ENCODE data around the gene CEBPE.

Gene CEBPE

DNA sequence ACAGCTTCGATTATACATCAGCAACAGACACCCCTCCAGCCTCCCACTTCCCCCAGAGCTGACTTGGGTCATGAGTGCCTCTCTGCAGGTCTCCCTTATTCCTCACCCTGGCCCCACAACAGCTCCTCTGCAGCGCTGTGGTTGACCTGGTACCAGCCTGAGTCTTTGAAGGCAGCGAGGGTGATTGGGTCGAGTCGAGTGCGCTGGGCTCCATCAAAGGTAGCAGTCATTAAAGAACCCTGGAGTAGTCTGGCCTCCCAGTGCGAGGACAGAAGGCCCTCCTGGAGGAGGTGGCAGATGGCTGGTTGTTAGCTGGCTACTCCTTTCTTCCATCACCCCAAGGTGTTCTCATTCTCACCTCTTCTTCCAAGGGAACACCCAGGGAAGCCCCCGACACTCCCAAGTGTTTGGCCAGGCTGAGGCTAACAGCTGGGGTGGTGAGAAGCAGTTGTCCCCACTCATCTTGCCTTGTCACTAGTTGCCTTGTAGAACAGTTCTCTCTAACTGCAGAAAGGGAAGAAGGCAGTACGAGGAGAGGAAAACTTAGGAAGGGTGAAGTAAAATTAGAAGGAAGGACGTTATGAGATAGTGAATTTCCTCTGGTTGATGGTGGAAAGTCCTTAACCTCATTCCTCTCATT is 16.9 kb downstream of the CEBPE start:
- DNase-seq (ENCODE audit: low read depth): no peak

DNA sequence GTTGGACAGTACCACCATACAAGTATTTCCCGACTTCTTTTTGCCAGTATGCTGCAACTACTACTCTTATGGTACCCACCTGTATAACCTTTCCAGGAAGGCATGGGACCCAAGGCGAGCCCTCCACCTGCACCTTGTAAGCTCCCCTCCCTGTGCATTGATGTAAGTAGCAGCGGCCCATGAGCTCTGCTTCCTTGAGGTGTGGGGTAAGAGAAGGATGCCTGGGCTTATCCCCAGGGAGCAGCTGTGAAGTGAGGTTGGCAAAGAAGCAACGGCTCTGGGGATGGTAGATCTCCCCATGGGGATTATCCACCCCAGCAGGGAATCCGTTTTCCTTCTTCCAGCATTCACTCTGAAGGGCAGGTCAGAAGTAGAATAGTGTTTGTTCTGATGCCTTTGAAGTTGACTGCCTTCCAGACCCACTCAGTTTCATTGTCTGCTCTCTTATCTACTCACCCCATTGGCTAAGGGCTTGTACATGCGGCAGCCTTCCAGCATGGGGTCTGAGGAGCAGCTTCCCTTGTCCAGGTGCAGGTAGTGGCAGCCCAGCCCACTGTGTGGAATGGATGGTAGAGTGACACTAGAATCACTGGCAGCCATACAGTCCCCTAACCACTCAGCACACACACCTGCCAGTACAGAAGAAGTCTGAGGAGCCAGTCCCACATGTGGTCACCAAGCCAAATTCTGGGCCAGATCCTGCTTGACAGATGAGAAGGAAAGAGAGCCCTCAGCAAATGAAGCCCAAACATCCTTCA is 17.7 kb downstream of the CEBPE start:
- no peak for DNase-seq (ENCODE audit: low read depth)

DNA sequence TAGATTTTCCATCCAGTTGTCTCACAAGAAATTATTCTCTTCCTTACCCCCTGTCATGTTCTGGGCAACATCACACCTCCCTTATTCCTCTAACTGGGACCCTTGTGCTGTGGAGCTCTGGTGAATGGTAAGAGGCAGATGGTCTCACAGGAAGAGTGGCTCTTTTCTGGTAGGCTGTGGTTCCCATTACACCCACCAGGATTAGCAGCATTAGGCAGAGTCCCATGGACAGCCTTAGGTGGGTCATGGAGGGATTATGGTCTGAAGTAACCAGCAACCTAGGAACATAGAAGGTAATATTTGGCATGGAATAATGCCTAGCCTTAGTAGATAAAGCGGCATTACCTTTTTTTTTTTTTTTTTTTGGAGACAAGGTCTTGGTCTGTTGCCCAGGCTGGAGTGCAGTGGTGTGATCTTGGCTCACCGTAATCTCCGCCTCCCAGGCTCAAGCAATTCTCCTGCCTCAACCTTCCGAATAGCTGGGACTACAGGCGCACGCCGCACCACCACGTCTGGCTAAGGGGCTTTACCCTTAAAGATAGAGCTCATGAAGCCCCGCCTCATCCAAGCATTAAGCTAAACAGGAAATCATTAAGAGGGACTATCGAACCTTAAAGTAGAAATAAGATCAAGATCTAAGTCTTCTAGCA is 19.7 kb downstream of the CEBPE start:
- DNase-seq (ENCODE audit: low read depth): no peak

DNA sequence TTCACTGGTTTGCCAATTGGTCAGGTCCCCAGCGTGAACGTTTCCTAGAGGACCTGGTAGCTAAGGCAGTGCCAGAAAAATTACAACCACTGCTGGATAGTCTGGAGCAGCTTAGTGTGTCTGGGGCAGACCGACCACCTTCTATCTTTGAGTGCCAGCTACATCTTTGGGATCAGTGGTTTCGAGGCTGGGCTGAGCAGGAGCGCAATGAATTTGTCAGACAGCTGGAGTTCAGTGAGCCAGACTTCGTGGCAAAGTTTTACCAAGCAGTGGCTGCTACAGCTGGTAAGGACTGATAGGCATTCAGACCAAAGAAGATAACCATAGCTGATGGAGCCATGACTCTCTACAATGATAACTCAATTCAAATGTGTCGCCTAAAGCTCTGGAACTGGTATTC is 21.3 kb downstream of the CEBPE start:
- no peak for DNase-seq (ENCODE audit: low read depth)

DNA sequence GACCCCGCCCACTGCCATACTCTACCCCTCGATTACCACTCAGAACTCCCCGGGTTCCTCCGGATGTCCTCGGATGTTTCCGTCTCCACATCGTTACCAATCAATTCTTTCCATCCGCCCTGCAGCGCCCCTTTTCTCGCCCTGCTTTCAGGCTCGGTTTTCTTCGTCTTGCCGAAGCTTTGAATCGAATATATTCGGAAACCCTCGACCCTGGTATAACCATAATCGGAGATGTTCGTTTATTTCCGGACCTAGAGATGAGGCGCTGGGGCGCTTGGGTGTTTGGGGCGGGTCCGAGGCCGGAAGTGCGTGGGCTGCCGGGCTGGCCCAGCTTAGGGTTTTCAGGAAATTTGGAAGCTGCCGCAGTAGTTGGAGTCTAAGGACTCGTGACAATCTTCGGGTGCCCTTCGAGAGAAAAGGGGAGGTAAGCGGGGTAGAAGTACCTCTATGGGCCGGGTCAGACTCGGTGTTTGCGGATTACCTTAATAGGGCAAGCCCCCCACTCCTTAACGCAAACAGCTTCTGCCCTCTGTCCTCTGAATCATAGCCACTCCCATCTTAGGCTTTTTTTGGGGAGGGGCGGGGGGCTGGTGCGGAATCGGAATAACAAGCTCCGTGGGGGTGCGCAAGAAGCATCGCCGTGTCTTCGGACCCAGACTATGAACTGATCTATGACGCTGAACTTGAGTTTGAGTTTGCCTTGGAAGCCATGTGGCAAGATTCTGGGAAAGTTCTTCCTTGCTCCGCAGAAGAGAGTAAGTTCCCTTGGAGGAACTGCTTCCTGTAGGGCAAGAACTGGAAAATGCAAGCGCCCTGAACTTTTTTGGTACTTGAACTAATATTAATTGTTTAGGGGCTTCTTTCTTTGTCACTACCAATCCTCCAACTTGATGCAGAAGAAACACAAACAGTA is 23.6 kb downstream of the CEBPE start, which contains the start of gene C14orf119:
TSS of gene C14orf119 (plus strand) at position 310 of the 913 bp plus-strand sequence. CDS start 2,154 bp downstream, outside the sequence.
- DNase-seq (ENCODE audit: low read depth): no peak

DNA sequence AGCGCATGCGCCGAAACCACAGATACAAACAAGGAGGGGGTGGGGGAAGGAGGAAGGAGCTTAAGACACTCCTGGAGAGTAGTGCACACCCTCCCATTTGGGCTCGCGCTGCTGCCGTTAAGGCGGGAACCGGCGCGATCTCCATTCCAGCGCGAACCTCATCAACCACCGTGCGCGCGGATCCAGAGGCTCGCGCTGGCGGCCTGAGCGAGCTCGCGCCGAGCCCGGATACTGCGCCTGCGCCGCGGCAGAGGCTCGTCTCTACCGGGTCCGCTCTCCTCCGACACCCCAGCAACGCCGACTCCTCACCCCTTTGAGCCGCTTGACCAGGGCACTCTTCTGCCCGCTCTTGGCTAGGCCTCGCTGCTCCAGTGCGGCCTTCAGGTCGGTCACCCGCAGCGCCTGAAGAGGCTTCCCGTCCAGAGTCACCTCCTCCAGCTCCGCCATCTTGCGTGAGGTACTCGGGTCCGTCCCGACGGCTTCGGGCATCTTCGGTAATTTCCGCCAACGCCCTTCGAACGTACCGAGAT is 24.3 kb downstream of the CEBPE start, which contains the start of gene ACIN1:
TSS of gene ACIN1 (minus strand) at position 471 of the 530 bp plus-strand sequence. CDS start at position 447, 24 bp downstream.
- peak; percentile 97 for DNase-seq (ENCODE audit: low read depth)

DNA sequence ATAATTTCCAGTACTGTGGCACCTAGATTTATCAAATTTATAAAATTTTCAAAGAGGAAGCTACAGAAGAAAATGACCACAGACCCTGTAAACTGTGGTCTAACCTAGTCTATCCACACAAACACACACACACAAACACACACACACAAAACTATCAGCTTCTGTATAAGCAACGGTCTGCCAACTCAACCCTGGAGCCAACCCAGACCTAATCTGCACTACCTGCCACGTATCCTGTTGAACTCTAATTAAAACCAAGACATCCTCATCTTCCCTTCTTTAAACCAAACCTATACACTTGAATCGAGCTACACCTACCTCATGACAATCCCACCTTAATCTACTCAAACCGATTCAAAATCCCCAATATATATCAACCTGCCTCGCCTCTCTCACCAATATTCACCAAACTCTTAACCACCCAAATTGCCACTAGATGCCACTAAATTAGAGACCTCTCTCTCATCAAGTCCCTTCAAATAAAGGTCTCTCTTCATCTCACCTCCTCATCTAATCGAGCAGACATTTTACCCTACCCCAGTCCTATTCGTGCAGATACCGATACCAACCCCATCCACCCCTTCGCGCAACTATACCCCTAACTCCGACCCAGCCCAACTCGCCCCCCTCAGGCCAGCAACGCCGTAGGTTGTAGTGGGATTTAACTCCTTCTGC is 24.9 kb downstream of the CEBPE start:
- no peak for DNase-seq (ENCODE audit: low read depth)

DNA sequence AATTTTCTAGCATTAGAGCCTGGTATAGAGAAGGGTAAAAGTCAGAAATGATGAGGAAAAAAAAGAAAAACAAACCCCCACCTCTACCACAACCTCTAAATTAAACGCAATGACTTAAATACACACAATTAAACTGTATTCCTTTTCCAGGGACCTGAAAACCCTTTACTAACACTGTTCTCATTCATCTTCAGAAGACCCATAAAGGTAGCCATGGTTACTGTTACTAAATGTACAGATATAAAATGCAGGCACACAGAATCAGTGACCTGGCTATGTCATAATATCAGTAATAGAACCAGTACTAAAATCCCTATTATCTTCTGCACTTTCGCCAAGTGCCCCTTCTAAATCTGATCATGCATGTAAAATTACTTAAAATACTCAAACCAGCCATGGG is 25.5 kb downstream of the CEBPE start:
- DNase-seq (ENCODE audit: low read depth): no peak

DNA sequence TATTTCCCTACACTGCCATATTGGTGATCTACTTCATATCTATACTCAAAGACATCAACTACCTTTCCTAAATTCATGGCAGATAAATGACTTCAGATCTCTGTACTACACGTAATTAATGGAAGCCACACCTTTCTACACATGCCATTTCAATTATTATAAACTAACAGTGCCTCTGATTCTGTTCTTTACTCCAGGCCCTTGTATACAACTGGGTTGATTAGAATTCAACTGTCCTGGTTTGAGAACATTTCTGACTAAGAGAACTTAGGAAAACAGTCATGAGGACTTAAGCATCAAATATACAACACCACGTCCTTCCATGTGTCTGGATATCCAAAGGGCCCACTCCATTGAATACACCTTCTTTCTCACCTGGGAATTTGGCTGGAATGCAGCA is 26.0 kb downstream of the CEBPE start:
- no peak for DNase-seq (ENCODE audit: low read depth)

DNA sequence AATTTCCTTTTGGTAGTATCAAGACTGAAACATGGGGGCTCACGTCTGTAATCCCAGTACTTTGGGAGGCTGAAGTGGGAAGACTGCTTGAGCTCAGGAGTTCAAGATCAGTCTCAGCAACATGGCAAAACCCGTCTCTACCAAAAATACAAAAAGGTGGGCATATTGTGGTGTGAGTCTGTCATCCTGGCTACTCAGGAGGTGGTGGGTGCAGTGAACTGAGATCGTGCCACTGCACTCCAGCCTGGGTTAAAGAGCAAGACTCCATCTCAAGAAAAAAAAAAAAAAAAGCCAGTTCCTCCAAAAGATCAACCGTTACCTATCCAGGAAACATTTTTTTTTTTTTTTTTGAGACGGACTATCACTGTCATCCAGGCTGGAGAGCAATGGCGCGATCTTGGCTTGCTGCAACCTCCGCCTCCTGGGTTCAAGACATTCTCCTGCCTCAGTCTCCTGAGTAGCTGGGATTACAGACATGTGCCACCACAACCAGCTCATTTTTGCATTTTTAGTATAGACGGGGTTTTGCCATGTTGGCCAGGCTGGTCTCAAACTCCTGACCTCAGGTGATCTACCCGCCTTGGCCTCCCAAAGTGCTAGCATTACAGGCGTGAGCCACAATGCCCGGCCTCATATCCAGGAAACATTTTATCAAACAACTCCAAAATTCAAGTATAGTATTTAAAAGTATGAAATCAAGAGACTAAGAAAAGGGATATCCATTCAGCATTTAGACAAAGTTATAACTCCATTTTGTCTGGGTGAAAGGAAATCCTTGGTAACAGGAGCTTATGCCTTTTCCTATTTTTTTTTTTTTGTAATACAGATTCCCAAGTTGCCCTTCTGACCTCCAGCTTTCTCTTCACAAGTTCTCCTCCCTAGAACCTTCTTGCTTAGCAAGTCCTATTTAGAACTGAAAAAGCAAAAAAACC is 27.5 kb downstream of the CEBPE start:
- DNase-seq (ENCODE audit: low read depth): no peak

DNA sequence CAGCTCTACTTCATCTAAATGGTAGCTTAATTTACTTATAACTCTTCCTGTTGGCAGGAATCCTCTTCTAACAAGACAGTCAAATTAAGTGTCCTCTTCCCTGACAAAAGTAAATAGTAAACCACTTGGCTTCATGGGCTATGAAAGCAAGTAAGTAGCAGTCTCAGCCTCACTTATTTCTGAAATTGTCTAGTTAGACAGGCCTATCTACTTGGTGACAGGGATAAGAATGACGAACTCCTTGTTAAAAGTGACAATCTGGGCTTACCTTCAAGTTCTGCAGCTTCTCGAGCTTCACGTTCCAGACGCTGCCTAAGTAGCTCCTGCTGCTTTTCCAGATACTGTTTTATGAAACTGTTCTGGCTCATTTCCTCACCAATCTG is 28.8 kb downstream of the CEBPE start:
- DNase-seq (ENCODE audit: low read depth): no peak

DNA sequence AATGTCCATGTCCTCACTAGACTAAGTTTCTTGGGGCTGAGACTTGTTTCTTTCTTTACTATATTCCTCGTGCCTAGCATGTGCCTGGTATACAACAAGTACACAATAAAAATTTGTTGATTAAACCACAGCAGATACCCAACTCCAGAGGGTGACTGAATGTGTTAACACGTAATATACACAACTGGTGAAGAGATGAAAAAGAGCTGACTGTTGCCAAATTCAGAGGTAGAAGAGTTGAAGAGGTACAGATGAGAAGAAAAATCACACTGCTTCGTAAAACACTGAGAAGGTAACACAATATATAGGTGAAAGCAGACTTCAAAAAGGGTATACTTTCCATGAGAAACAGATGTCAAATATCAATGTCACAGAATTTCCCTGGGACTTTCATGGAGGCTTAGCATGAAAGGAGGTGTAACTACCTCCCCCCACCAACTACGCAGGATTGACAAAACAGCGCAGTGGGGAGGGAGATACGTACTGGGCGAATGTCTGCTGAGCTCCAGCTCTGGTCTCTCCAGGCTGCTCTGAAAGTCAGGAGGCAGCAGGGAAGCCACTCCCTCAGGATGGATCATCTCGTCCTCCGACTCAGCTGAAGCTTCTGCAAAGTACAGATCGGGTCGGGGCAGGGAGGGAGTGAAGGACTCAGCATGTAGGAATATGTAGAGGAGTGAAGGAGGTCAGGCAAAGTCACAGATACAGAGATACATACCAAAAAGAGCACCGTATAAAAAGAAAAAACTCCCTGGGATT is 29.4 kb downstream of the CEBPE start:
- DNase-seq (ENCODE audit: low read depth): no peak

DNA sequence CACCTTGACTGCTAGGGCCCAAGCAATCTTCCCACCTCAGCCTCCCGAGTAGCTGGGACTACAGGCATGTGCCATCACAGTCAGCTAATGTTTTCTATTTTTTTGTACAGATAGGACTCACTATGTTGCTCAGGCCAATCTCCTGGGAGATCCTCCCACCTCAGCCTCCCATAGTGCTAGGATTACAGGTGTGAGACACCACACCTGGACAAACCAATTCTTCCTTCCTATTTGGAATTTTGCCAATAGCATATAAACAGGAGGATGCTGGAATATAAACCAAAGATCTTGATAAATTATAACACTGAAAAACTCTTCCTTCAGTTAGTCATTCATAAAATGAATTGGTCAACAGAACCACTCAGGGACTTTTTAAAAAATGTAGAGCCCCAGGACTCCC is 32.5 kb downstream of the CEBPE start:
- DNase-seq (ENCODE audit: low read depth): no peak

DNA sequence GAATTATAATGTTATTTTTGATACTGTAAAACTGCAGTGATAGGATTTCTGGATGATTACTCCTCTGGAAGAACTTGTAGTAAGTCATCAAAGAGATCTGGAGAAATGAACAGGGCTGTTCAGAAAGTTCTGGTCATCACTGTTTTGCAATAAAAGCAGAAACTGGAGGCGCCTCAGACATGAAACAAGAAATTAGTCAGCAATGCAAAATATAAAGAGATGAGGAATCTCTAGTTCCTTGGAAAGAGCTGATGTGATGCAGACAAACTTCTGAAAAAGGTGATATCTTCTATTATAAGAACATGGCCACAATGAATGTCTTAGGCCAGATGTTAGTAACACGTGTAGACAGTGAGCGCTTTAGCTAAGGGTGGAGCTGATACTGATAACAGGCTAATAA is 33.6 kb downstream of the CEBPE start:
- DNase-seq (ENCODE audit: low read depth): no peak

DNA sequence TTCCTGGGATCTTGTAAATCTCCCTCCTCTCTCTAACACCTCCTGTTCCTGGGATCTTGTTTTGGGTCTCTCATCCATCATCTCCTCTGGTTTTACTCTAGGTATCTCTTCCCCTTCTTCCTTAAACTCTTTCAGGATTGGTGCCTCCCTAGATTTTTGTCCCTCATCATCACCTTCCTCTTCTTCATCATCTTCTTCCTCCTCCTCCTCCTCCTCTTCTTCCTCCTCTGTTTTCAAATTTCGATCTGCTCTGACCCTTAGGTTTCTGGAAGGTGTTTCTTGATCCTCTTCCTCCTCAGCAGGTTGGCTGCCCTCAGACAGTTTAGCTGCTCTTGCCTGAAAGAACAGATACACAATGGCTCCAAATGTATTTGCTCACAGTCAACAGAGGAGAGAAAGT is 38.6 kb downstream of the CEBPE start:
- DNase-seq (ENCODE audit: low read depth): no peak

DNA sequence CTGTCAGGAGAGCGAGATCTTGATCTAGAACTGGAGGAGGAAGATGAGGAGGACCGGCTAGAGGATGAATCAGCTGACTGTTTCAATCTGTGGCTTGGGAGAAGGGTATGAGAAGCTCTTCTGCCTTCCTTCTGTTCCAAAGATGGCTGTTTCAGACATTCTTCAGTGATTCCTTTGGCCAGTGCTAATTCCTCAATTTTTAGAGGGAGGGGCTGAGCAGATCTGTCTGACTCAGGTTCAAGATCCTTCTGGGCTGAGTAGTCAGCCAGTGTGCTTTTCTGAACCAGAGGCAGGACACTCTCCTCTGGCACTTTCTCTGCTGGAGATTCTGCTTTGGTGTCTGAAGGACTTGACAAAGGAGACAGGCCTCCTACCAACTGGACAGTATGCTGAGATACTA is 39.3 kb downstream of the CEBPE start:
- DNase-seq (ENCODE audit: low read depth): no peak

DNA sequence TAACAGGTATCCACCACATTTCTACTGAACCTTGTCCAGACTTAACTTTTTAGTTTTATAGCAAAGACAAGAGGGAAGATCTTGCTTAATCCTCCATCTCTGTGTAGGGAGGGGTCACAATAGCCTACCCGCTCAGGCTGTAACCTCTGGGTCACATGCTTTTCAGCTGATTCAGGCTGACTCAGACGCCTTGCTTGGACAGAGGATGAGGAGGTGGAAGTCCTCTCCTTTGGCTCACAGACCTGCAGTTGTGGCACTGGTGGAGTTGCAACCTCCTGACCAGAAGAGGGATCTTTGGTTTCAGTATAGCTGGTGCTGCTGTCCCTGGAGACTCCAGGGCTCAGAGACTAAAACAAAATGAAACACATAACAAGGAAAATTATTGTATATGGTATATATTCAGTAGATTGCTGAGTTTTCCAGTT is 40.4 kb downstream of the CEBPE start:
- no peak for DNase-seq (ENCODE audit: low read depth)

DNA sequence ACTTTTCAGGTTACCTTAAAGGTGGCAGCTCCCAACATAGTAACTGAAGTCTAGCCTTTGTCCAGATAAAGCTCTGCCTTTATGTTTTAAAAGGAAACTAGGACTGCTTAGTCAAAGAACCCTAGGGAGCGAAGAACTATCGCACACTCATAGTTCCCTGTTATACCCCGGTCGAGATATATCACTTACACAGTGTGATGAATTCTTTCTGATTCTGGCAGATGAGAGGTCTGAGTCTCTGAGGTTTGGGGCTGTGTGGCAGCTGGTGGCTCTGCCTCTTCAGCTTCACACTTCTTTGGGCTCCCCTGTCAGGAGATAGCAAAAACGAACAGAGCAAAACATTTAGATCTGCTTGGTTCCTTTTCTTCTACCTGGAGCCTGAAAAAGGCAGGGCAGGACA is 41.1 kb downstream of the CEBPE start:
- no peak for DNase-seq (ENCODE audit: low read depth)

DNA sequence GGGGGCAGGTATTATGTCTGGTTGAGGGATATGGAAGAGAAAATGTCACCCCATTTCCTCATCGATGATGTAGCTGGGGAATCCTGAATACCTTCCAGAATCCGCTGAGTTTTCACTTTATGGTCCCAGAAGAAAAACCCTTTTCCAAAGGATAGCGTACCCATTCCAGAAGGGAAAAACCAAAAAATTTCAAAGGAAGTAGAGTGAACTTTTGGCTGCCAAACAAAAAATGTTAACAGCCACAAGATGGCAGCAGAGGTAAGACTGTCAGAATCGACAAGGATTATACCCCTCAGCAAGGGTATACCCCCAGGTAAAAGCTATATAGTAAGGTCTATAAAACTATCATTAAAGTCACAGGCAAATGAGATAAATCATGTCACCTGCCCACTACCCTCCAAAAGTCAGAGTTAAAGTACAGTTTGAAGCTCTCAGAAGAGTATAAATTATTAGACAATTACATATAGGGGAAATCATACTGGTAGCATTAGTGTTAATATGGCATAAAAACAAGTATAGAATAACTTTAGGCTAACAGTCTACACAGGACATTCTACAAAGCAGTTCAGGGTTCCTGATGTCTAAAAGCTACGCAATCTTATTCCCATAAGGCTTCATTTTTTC is 42.2 kb downstream of the CEBPE start:
- no peak for DNase-seq (ENCODE audit: low read depth)
